Naive thymus-derived CD4-positive, alpha-beta T cell (primary cell): ENCODE data around the gene ALOX12B. TPM values are rescaled to one million over a fixed set of nuclear protein-coding genes. Genes with fewer than 3 reads are reported as not detected.

Experiments
- ATAC-seq: fragments of 150-1000 bp; cut with Tn5 transposase; 2 replicates; pipeline ENCODE4 v1.10.0; 2021; ENCODE audit warnings: mild to moderate bottlenecking, moderate library complexity
- CTCF ChIA-PET: fragments of 350-600 bp; sonication (Branson Sonifier 250); formaldehyde crosslinking; loops from one replicate; lab custom pipeline; 2021; ENCODE audit warnings: antibody characterized with exemption; lab: Charles Lee
- POLR2A ChIA-PET: fragments of 350-600 bp; sonication (Branson Sonifier 250); formaldehyde crosslinking; loops from one replicate; lab custom pipeline; 2021; ENCODE audit warnings: antibody characterized with exemption, inconsistent platforms; lab: Charles Lee
- DNase-seq, 9 donors: peaks; one replicate each; pipeline versions ENCODE4 v3.0.0 to v3.0.0-alpha.2; 2020 to 2022; ENCODE audit warnings: mixed read lengths in 1 of 9
- H3K27ac ChIP-seq: one replicate; pipeline ENCODE4 v1.7.0; 2013; ENCODE audit warnings: mild to moderate bottlenecking, low read depth, low read length, moderate library complexity
- H3K27me3 ChIP-seq, 2 donors: one replicate each; pipeline ENCODE4 v1.7.0; 2013; ENCODE audit warnings: low read length in 2 of 2, mild to moderate bottlenecking in 2 of 2, moderate library complexity in 2 of 2; ENCODE audit not compliant: control insufficient read depth in 2 of 2, insufficient read depth in 2 of 2
- H3K36me3 ChIP-seq, 3 experiments: 1 replicate in 2 of 3; 2 replicates in 1 of 3; pipeline ENCODE4 v1.7.0; 2013; ENCODE audit warnings: low read length in 3 of 3, mild to moderate bottlenecking in 3 of 3, moderate library complexity in 1 of 3; ENCODE audit not compliant: insufficient read depth in 3 of 3, control insufficient read depth in 2 of 3
- H3K4me1 ChIP-seq, 2 donors: one replicate each; pipeline ENCODE4 v1.7.0; 2013; ENCODE audit warnings: low read length in 2 of 2, mild to moderate bottlenecking in 2 of 2, moderate library complexity in 1 of 2; ENCODE audit not compliant: control insufficient read depth in 2 of 2, insufficient read depth in 2 of 2
- H3K4me3 ChIP-seq: 2 replicates; pipeline ENCODE4 v1.7.0; 2013; ENCODE audit warnings: mild to moderate bottlenecking, low read length
- H3K9me3 ChIP-seq, 3 experiments: 1 replicate in 2 of 3; 2 replicates in 1 of 3; pipeline ENCODE4 v1.7.0; 2013; ENCODE audit warnings: low read length in 3 of 3; ENCODE audit not compliant: control insufficient read depth in 2 of 3
- H3K27ac Mint-ChIP-seq, 9 donors: one replicate each; pipeline ENCODE4 v1.8.0; 2020 to 2022; ENCODE audit warnings: mixed read lengths in 9 of 9, mild to moderate bottlenecking in 8 of 9, moderate library complexity in 5 of 9, inconsistent platforms in 2 of 9
- H3K27me3 Mint-ChIP-seq, 5 donors: one replicate each; pipeline ENCODE4 v1.8.0; 2021 to 2022; ENCODE audit warnings: mixed read lengths in 5 of 5, mild to moderate bottlenecking in 1 of 5
- H3K36me3 Mint-ChIP-seq, 5 donors: one replicate each; pipeline ENCODE4 v1.8.0; 2020 to 2022; ENCODE audit warnings: mixed read lengths in 5 of 5, mild to moderate bottlenecking in 3 of 5, inconsistent platforms in 1 of 5
- H3K4me1 Mint-ChIP-seq, 7 donors: one replicate each; pipeline ENCODE4 v1.8.0; 2020 to 2022; ENCODE audit warnings: mixed read lengths in 7 of 7, mild to moderate bottlenecking in 3 of 7, inconsistent platforms in 1 of 7
- H3K4me3 Mint-ChIP-seq, 10 donors: one replicate each; pipeline ENCODE4 v1.8.0; 2020 to 2022; ENCODE audit warnings: mild to moderate bottlenecking in 10 of 10, mixed read lengths in 10 of 10, moderate library complexity in 6 of 10, inconsistent platforms in 2 of 10
- H3K9me3 Mint-ChIP-seq, 11 donors: one replicate each; pipeline ENCODE4 v1.8.0; 2020 to 2022; ENCODE audit warnings: mixed read lengths in 11 of 11, mild to moderate bottlenecking in 4 of 11, inconsistent platforms in 1 of 11, moderate library complexity in 1 of 11
- intact Hi-C, 2 donors: fragments of 100-400 bp; cut with micrococcal nuclease; formaldehyde crosslinking; loops; one replicate each; pipeline ENCODE4 v1.15.1; 2023
- polyA plus RNA-seq, 2 donors: library from polyadenylated mRNA; unstranded; fragments of 300-500 nt; fragmentation: Illumina TruSeq; gene quantifications; one replicate each; pipeline ENCODE4 v1.2.3, GENCODE V29; 2021
- total RNA-seq, 6 experiments: library from RNA in 5 of 6; stranded (reverse) in 5 of 6; gene quantifications; 1 replicate in 5 of 6; 2 replicates in 1 of 6; pipeline ENCODE4 v1.2.3 and lab custom pipeline; 2021 to 2026

ALOX12B gene
- total and polyA plus RNA-seq, 7 experiments from 2014 or later, result 0.44 to 1.1 (median 0.94) TPM

DNA sequence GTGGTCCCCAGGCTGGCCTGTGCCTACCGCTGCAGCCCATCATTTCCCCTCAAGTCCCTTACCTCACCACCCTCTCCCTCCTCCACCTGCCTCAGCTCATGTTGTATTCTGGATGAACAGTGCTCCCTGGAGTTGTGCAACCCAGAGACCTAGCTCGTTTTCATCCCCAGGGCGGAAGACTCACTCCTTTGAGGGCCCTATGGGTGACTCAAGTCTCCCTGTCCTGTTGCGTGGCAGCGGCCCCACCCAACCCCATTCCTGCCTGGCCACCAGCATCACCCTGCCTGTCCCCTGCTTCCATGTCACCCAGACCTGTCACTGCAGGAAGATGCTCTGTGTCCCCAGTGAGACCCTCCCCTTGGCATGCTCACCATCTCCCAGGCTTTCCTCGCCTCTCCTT is 3.3 kb downstream of the ALOX12B start:
- H3K4me1 Mint-ChIP-seq, result peaks cover 10 to 15% (median 11%) of the 10 kb centered on the region in 7 donors
- no peaks in the 10 kb centered on the region for H3K9me3 Mint-ChIP-seq
- ChIA-PET CTCF (interaction anchor here (0.8 to 13.4 kb wide), 3 partner anchors 9 to 30 kb away, joined by 4 to 248 read pairs (median 13); partner anchors contain the start of gene ALOXE3), POLR2A (interaction anchor here (1.5 kb wide), 1 partner anchor 9 kb away, joined by 4 read pairs; no protein-coding TSS in a partner anchor)
- Histone ChIP-seq H3K4me1 (peaks cover 6 to 7% of the 10 kb centered on the region in 2 donors), H3K27ac (no peak overlapping the region), H3K27me3 (peaks cover 0 to 4% of the 10 kb centered on the region in 2 donors), H3K9me3 (no peaks in the 10 kb centered on the region), H3K4me3 (no peak overlapping the region), H3K36me3 (no peaks in the 10 kb centered on the region)
- no peak overlapping the region for H3K27ac Mint-ChIP-seq
- intact Hi-C loops, result no loop called here
- H3K4me3 Mint-ChIP-seq, result no peak overlapping the region
- H3K36me3 Mint-ChIP-seq, result peaks cover 0 to 6% (median 0%) of the 10 kb centered on the region in 5 donors
- ATAC-seq, result no peak
- H3K27me3 Mint-ChIP-seq, result peaks cover 0 to 25% (median 9%) of the 10 kb centered on the region in 5 donors
- DNase-seq, result no peak

- Histone ChIP-seq H3K9me3 (no peaks in the 10 kb centered on the region), H3K36me3 (no peaks in the 10 kb centered on the region), H3K4me1 (peaks cover 13 to 14% of the 10 kb centered on the region in 2 donors), H3K4me3 (no peak overlapping the region), H3K27me3 (no peaks in the 10 kb centered on the region), H3K27ac (no peak overlapping the region)
- CTCF ChIA-PET, result interaction anchor here (13.4 kb wide), 1 partner anchor 32 kb away, joined by 248 read pairs; the partner anchor contains the start of gene ALOXE3
- intact Hi-C loops, result no loop called here
- Mint-ChIP-seq H3K9me3 (no peaks in the 10 kb centered on the region), H3K4me1 (peaks cover 10 to 18% (median 14%) of the 10 kb centered on the region in 7 donors), H3K36me3 (peaks cover 0 to 6% (median 0%) of the 10 kb centered on the region in 5 donors), H3K27ac (no peak overlapping the region), H3K4me3 (no peak overlapping the region), H3K27me3 (peaks cover 0 to 14% (median 3%) of the 10 kb centered on the region in 5 donors)
- DNase-seq, result no peak
- POLR2A ChIA-PET, result no interaction called here
- no peak for ATAC-seq
Measured at GRCh38 chr17:8082292-8082691, 5.2 kb downstream of the ALOX12B start.

DNA sequence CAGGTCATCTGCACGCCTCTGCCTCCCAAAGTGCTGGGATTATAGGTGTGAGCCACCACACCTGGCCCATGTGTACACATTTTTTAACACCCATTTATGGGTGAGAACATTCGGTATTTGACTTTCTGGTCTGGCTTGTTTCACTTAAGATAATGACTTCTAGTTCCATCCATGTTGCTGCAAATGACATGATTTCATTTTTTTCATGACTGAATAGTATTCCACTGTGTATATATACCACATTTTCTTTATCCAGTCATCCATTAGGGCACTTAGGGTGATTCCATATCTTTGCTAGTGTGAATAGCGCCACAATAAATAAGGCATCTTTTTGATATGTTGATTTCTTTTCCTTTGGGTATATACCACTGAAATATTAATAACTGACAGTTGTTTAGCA is 5.6 kb downstream of the ALOX12B start:
- no peaks in the 10 kb centered on the region for H3K27me3 ChIP-seq
- no peaks in the 10 kb centered on the region for H3K36me3 ChIP-seq
- H3K9me3 Mint-ChIP-seq, result no peaks in the 10 kb centered on the region
- H3K4me1 ChIP-seq, result peaks cover 13 to 14% of the 10 kb centered on the region in 2 donors
- intact Hi-C loops, result loop anchor here in 1 of 2 donors (1.0 kb wide), 1 partner anchor 9 kb away; no protein-coding TSS in a partner anchor
- no peak overlapping the region for H3K27ac Mint-ChIP-seq
- H3K27me3 Mint-ChIP-seq, result peaks cover 0 to 10% (median 0%) of the 10 kb centered on the region in 5 donors
- POLR2A ChIA-PET, result no interaction called here
- H3K4me3 Mint-ChIP-seq, result peak overlapping the region in 1 of 10 donors; percentile 63
- CTCF ChIA-PET, result interaction anchor here (2.6 to 13.4 kb wide), 2 partner anchors 32 to 37 kb away, joined by 19 to 248 read pairs; partner anchors contain the start of gene ALOXE3
- H3K27ac ChIP-seq, result no peak overlapping the region
- H3K36me3 Mint-ChIP-seq, result peaks cover 0 to 6% (median 0%) of the 10 kb centered on the region in 5 donors
- H3K4me3 ChIP-seq, result no peak overlapping the region
- ATAC-seq (no peak), DNase-seq (no peak)
- no peaks in the 10 kb centered on the region for H3K9me3 ChIP-seq
- peaks cover 10 to 18% (median 14%) of the 10 kb centered on the region in 7 donors for H3K4me1 Mint-ChIP-seq

GRCh38 chr17:8080799-8081219 is 6.7 kb downstream of the ALOX12B start:
- no peak for ATAC-seq
- H3K4me3 ChIP-seq, result no peak overlapping the region
- Mint-ChIP-seq H3K4me3 (peak overlapping the region in 5 of 10 donors; percentile 12 to 91 (median 88)), H3K27ac (peak overlapping the region in 2 of 9 donors; percentile 18 to 46), H3K9me3 (no peaks in the 10 kb centered on the region), H3K27me3 (peaks cover 0 to 7% (median 0%) of the 10 kb centered on the region in 5 donors), H3K4me1 (peaks cover 10 to 18% (median 14%) of the 10 kb centered on the region in 7 donors), H3K36me3 (peaks cover 0 to 6% (median 0%) of the 10 kb centered on the region in 5 donors)
- H3K27ac ChIP-seq, result no peak overlapping the region
- ChIA-PET POLR2A (interaction anchor here (1.6 kb wide), 1 partner anchor 78 kb away, joined by 5 read pairs; no protein-coding TSS in a partner anchor), CTCF (interaction anchor here (0.5 to 2.6 kb wide), 4 partner anchors 12 to 562 kb away, joined by 3 to 19 read pairs (median 3); partner anchors contain the start of gene ALOXE3)
- H3K4me1 ChIP-seq, result peaks cover 13 to 14% of the 10 kb centered on the region in 2 donors
- H3K9me3 ChIP-seq, result no peaks in the 10 kb centered on the region
- no peak for DNase-seq
- intact Hi-C loops, result loop anchor here (1.0 kb wide), 4 partner anchors 8 to 219 kb away; no protein-coding TSS in a partner anchor
- H3K36me3 ChIP-seq, result no peaks in the 10 kb centered on the region
- H3K27me3 ChIP-seq, result no peaks in the 10 kb centered on the region

GRCh38 chr17:8080208-8080798 is 7.2 kb downstream of the ALOX12B start:
- no peaks in the 10 kb centered on the region for H3K9me3 Mint-ChIP-seq
- peak overlapping the region in 3 of 9 donors; percentile 42 to 92 (median 70) for H3K27ac Mint-ChIP-seq
- ATAC-seq (no peak), DNase-seq (no peak)
- H3K4me1 ChIP-seq, result peaks cover 13 to 14% of the 10 kb centered on the region in 2 donors
- ChIA-PET CTCF (interaction anchor here (0.5 to 2.6 kb wide), 7 partner anchors 14 to 562 kb away, joined by 3 to 19 read pairs (median 3); partner anchors contain the start of gene ALOXE3), POLR2A (interaction anchor here (0.6 to 1.6 kb wide), 4 partner anchors 23 to 78 kb away, joined by 3 to 15 read pairs (median 4); no protein-coding TSS in a partner anchor)
- peaks cover 10 to 18% (median 14%) of the 10 kb centered on the region in 7 donors for H3K4me1 Mint-ChIP-seq
- H3K27me3 ChIP-seq, result no peaks in the 10 kb centered on the region
- H3K9me3 ChIP-seq, result no peaks in the 10 kb centered on the region
- peak overlapping the region; percentile 62 for H3K4me3 ChIP-seq
- no peaks in the 10 kb centered on the region for H3K36me3 ChIP-seq
- H3K36me3 Mint-ChIP-seq, result peaks cover 0 to 6% (median 0%) of the 10 kb centered on the region in 5 donors
- H3K27ac ChIP-seq, result no peak overlapping the region
- intact Hi-C loops, result loop anchor here (1.0 kb wide), 3 partner anchors 30 to 220 kb away; no protein-coding TSS in a partner anchor
- peak overlapping the region; percentile 88 to 93 (median 90) for H3K4me3 Mint-ChIP-seq
- H3K27me3 Mint-ChIP-seq, result peaks cover 0 to 10% (median 1%) of the 10 kb centered on the region in 5 donors
